HG03469 (cell line): ENCODE results near the gene CLPTM1L.
"Not testable (repeated sequence)": the region's sequence is repeated elsewhere in the genome, so short reads cannot be mapped to it uniquely, and the experiment has no call there.

Source experiments
- ATAC-seq: cut with Tn5 transposase; IDR thresholded peaks from one replicate; pipeline ENCODE4 v1.9.1; 2021; ENCODE audit warnings: mild to moderate bottlenecking, moderate library complexity, moderate number of reproducible peaks; ENCODE audit not compliant: unreplicated experiment

CLPTM1L gene

DNA sequence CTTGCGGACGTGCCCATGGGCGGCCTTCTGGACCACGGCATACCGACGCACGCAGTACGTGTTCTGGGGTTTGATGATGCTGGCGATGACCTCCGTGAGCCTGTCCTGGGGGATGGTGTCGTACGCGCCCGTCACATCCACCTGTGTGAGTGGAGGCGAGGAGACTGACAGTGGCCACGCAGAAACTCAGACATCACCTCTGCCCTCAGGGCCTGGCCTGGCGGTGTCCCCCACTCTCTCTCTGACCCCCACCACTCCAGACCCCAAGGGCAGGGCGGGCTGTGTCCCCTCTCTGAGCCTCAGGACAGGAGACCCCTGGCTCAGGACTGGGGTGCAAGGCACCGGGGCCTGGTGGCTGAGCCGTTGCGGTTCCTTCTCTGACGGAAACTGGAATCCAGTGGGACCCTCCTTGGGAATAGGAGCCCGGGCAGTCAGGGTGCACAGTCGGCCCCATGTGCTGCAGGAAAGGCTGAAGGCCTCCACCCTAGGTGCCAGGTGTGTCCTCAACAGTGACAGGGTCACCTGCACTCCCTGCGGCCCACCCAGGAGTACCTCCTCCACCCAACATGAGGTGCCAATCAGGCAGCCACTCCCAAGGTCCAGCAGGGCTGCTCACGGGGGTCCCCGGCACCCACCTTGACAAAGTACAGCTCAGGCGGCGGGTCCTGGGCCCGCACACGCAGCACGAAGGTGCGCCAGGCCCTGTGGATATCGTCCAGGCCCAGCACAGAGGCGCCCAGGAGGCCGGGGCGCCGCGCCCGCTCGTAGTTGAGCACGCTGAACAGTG is 66.0 kb downstream of the CLPTM1L start:
- ATAC-seq, result no peak

DNA sequence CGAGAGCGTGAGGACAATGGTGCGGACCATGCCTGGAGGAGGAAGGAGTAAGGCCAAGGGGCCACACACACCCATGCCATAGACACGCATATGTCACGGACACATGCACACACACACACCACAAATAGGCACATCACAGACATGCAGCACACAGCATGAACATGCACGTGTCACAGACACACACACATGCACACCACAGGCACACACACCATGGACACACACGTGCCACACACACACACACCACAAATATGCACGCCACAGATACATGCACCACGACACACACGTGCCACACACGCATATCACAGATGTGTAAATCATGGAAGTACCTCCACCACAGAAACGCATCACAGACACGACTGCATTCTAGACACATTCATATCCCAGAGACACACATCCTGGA is 66.7 kb downstream of the CLPTM1L start:
- ATAC-seq, result no peak

DNA sequence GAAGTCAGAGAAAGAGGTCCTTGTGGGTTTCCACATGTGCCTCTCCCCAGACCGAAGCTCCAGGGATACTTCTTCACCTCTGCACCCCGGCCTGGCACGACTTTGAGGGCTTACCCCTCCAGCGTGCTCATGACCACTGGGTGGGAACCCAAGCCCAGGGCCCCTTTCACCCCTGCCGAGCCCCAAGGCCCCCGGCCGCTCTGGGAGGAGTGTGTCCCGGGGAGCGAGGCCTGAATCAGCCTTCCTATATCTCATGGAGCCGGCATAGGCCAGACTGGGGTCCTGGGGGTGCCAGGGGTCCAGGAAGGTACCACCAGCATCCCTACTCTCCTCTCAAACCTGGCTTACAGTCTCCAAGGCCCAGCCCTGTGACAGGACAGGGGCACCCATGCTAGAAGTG is 67.1 kb downstream of the CLPTM1L start:
- no peak for ATAC-seq

DNA sequence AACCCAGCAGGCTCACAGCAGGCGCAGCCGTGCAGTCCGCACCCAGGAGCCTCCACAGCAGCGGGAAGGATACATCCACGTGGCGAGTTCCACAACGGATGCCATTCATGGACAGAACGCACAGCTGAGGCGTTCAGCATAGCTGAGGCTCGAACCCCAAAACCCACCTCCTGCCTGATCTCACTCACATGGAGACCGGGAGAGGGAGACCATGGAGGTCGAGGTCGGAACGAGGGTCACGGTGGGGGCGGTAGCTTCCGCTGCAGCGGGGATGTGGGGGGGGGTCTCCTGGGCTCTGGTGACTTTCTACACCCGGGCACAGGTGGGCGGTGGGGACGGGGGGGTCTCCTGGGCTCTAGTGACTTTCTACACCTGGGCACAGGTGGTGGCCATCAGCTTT is 67.6 kb downstream of the CLPTM1L start:
- no peak for ATAC-seq

DNA sequence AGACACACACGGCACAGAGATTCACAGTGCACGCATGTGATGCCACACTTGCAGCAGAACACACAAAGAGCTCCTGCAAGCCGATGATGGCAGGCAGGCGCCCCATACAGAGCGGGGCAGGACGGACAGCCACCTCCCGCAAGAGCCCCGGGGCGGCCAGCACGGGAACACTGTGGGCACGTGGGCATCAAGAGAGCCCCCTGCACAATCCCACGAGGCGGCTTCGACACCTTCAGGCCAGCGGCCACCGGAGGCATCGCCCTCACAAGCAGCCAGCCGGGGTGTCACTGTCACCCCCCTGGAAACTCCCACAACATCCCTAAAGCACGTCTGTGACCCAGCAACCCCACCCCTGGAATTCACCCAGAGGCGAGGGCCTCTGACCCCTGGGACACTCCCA is 68.0 kb downstream of the CLPTM1L start:
- ATAC-seq, result no peak

DNA sequence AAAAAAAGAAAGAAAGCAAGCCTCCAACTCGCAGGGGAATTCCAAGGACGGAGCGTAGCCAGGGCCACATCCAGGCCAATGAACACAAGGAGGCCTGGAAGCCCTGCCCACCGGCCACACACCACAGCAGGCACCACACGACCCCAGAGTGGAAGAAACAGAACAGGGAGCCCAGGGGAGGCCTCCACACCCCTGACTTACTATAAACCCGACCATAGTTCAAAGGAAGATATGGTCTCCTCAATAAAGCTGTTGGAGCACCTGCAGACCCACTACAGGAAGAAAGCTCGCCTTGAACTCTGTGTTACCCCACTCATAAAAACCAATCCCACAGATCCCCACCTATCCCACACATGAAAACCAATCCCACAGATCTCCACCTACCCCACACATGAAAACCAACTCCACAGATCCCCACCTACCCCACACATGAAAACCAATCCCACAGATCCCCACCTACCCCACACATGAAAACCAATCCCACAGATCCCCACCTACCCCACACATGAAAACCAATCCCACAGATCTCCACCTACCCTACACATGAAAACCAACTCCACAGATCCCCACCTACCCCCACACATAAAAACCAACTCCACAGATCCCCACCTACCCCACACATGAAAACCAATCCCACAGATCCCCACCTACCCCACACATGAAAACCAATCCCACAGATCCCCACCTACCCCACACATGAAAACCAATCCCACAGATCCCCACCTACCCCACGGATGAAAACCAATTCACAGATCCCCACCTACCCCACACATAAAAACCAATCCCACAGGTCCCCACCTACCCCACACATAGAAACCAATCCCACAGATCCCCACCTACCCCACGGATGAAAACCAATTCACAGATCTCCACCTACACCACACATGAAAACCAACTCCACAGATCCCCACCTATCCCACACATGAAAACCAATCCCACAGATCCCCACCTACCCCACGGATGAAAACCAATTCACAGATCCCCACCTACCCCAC is 69.2 kb downstream of the CLPTM1L start:
- ATAC-seq, result not testable (repeated sequence)

DNA sequence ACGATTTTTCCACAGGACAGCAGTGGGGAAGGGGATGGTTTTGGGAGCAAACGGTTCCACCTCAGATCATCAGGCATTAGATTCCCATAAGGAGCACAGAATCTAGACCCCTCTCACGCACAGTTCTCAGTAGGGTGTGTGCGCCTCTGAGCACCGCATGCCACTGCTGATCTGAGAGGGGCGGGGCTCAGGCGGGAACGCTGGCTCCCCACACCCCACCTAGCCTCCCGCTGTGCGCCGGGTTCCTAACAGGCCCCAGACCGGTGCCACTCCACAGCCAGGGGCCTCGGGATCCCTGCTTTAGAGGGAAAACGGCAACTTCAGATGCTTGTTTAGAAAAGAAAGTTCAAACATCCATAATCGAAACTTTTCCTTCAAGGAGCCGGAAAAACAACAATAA is 70.4 kb downstream of the CLPTM1L start:
- ATAC-seq, result no peak

DNA sequence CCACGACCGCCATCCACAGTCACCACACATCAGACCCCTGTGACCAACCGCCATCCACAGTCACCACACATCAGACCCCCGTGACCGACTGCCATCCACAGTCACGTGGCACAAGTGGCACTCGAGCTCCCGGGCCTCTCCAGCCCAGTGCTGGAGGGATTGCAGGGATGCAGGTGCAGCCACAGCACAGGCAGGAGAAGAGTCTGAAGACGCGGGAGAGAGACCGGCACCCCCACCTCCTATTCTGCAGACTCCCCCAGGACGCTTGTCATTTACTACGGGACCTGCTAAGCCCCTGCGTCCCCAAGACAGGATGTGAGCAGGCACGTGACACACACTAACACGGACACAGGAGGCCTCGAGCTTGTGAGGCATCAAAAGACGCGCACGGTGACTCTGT is 71.2 kb downstream of the CLPTM1L start:
- no peak for ATAC-seq

DNA sequence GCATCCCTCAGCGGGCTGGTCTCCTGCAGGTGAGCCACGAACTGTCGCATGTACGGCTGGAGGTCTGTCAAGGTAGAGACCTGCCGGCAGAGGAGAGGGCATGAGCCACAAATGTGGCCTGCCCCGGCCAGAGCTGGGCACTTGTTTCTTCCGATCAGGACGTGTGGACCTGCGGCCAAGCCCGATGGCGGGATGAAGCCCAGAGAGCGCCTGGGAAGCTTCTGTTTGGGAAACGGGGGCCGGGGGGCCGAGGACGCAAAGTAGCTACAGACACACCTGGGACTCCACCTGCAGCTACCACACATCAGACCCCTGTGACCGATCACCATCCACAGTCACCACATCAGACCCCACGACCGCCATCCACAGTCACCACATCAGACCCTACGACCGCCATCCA is 72.7 kb downstream of the CLPTM1L start:
- ATAC-seq, result no peak

DNA sequence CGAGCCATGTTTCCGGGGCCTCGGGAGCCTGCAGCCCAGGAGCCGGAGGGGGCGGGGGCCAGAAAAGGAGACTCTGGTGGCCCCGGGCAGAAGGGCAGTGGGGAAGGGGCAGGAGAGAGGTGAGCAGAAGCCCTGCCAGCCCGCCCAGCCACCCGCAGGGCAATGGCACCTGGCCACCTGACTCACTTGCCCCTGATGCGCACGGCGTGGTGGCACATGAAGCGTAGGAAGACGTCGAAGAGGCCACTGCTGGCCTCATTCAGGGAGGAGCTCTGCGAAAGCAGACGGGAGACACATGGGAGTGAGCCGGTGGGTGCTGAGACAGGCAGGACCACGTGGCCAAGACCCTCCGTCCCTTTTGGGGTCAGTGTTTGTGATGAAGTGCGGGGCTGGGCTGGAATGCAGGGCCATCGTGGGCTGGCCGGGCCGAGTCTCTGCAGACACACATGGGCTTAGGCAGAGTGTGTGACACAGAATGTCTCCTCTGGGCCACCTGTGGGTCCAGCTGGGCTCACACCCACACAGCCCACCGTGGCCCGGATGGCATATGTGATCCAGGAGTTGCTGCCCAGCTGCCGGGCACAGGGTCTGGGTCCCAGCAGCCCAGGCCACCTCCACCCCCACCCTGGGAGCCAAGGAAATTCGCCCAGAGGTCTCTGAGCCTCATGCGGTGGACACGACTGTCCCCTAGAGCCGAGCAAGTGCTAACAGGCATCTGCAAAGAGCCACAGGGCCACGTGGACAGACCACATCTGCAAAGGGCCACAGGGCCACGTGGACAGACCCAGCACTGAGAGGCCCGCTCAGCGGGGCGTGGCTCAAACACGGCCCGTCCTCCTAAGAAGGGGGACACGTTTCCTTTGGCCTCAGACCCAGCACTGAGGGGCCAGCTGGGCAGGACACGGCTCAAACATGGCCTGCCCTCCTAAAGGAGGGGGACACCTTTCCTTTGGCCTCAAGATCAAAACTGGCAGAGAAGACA is 73.7 kb downstream of the CLPTM1L start:
- ATAC-seq, result no peak

DNA sequence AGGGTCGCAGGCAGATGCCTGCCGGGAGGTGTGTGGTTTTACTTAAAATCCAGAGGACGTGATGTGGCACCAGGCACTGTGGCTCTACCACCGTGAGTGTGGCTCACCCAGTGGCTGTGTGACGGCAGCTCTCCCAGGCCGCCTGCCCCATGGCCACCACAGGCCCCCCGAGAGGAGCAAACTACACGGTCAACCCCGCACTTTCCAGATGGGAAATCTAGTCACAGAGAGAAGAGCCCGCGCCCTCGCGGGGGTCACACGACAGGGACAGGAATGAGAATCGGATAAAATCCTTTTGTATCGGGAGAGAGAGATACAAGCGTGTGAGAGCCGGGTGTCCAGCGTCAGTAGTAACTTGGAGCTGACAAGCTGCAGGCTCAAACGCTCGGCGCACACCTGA is 74.5 kb downstream of the CLPTM1L start:
- ATAC-seq, result no peak

DNA sequence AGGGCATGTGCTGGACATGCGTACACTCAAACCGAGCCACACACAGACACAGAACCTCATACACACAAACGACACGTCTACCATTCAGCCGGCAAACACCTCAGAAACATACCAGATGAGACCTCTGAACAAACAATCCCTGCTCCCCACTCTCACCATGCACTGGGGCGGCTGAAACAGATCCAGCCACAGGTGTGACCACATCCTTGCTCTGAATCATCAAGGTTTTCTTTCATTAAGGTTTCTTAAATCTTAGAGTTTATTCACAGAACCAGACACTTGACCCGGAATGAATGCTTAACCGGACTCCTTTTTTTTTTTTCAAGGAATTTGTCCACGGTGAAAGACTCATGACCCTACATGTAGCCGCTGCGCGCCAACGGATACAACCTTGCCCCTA is 76.2 kb downstream of the CLPTM1L start:
- ATAC-seq, result no peak

DNA sequence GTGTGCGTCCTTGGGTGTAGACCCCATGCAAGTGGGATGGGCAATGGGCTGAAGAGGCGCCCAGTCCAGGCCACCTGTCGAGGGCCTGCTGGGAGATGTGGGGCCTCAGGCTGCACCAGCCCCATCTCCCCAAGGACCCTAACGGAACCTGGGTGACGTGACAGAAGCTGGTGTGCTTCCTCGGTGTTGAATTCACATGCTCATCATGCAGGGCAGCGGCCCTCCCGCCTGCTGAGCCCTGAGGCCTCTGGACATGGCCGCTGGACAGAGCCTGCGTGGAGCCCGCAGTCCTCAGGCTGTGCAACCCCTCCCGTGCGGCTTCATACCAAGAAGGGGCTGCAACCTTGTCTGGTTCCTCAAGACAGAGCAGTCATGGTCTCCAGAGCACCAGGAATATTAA is 76.8 kb downstream of the CLPTM1L start:
- no peak for ATAC-seq
